ENCODE data around the gene PTPN12. TPM values are rescaled to one million over a fixed set of nuclear protein-coding genes. Genes with fewer than 3 reads are reported as not detected.

Gene PTPN12
- total and polyA plus RNA-seq, 12 donors = 29.5 to 72.0 (median 54.1) TPM

DNA sequence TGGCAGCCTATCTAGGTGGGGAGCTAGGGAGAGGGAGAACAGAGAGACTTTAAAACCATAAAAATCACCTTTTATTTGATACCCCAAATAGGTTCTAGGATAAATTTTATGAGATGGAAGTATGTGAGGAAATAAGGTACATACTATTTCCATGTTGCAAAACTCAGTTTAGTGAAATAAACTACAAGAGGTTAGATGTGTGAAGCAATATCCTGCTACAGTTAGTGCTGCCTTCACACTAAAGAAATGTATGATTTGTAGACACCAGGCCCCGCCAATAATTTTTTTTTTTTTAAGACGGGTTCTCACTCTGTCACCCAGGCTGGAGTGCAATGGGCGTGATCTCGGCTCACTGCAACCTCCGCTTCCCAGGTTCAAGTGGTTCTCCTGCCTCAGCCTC is 124.7 kb downstream of the PTPN12 start:
- Histone ChIP-seq H3K27ac (no peak overlapping the region), H3K36me3 (replicated peaks in 1 of 2) (peaks cover 0 to 14% of the 10 kb centered on the region in 2 donors), H3K4me1 (replicated peaks in 1 of 2) (peaks cover 0 to 2% of the 10 kb centered on the region in 2 donors), H3K9me3 (replicated peaks in 1 of 3) (no peaks in the 10 kb centered on the region), H3K4me3 (no peak overlapping the region), H3K27me3 (no peaks in the 10 kb centered on the region)
- 84 to 93% (median 91%) methylated on average over 5 of the region's 5 CpGs for WGBS, 4 donors
- DNase-seq = no peak
- intact Hi-C loops (cut with DNase I) = no loop called here
- no peak for TF ChIP-seq POLR2A (IDR thresholded peaks at IDR 0.05)
- TF ChIP-seq CTCF (IDR thresholded peaks at IDR 0.05) = no peak

GRCh38 chr7:77662869-77663268 is 125.8 kb downstream of the PTPN12 start:
- WGBS, 4 donors = 86 to 98% (median 94%) methylated on average over 2 of the region's 2 CpGs
- no peak overlapping the region for H3K27ac ChIP-seq
- H3K4me1 ChIP-seq (replicated peaks in 1 of 2) = no peaks in the 10 kb centered on the region
- intact Hi-C loops (cut with DNase I) = no loop called here
- peaks cover 0 to 7% of the 10 kb centered on the region in 2 donors for H3K36me3 ChIP-seq (replicated peaks in 1 of 2)
- no peak overlapping the region for H3K4me3 ChIP-seq
- no peaks in the 10 kb centered on the region for H3K9me3 ChIP-seq (replicated peaks in 1 of 3)
- DNase-seq = no peak
- TF ChIP-seq CTCF (IDR thresholded peaks at IDR 0.05) (no peak), POLR2A (IDR thresholded peaks at IDR 0.05) (no peak)
- no peaks in the 10 kb centered on the region for H3K27me3 ChIP-seq

GRCh38 chr7:77664715-77665114 is 127.6 kb downstream of the PTPN12 start:
- H3K4me1 ChIP-seq (replicated peaks in 1 of 2) = no peaks in the 10 kb centered on the region
- no peak for DNase-seq
- intact Hi-C loops (cut with DNase I) = no loop called here
- H3K27ac ChIP-seq = no peak overlapping the region
- no peaks in the 10 kb centered on the region for H3K27me3 ChIP-seq
- peaks cover 0 to 6% of the 10 kb centered on the region in 2 donors for H3K36me3 ChIP-seq (replicated peaks in 1 of 2)
- TF ChIP-seq CTCF (IDR thresholded peaks at IDR 0.05) = no peak
- no peak for TF ChIP-seq POLR2A (IDR thresholded peaks at IDR 0.05)
- H3K9me3 ChIP-seq (replicated peaks in 1 of 3) = no peaks in the 10 kb centered on the region
- H3K4me3 ChIP-seq = no peak overlapping the region

GRCh38 chr7:77665161-77665560 is 128.1 kb downstream of the PTPN12 start:
- no peak for TF ChIP-seq POLR2A (IDR thresholded peaks at IDR 0.05)
- H3K36me3 ChIP-seq (replicated peaks in 1 of 2) = peaks cover 0 to 6% of the 10 kb centered on the region in 2 donors
- no peaks in the 10 kb centered on the region for H3K27me3 ChIP-seq
- H3K27ac ChIP-seq = no peak overlapping the region
- H3K4me3 ChIP-seq = no peak overlapping the region
- H3K9me3 ChIP-seq (replicated peaks in 1 of 3) = no peaks in the 10 kb centered on the region
- intact Hi-C loops (cut with DNase I) = no loop called here
- H3K4me1 ChIP-seq (replicated peaks in 1 of 2) = no peaks in the 10 kb centered on the region
- no peak for DNase-seq

- no peak overlapping the region for H3K4me3 ChIP-seq
- TF ChIP-seq POLR2A (IDR thresholded peaks at IDR 0.05) (no peak), CTCF (IDR thresholded peaks at IDR 0.05) (no peak)
- WGBS, 4 donors = 87 to 93% (median 91%) methylated on average over 6 of the region's 6 CpGs
- no peak for DNase-seq
- H3K4me1 ChIP-seq (replicated peaks in 1 of 2) = no peaks in the 10 kb centered on the region
- intact Hi-C loops (cut with DNase I) = no loop called here
- H3K27me3 ChIP-seq = no peaks in the 10 kb centered on the region
- H3K27ac ChIP-seq = no peak overlapping the region
- peaks cover 0 to 6% of the 10 kb centered on the region in 2 donors for H3K36me3 ChIP-seq (replicated peaks in 1 of 2)
- H3K9me3 ChIP-seq (replicated peaks in 1 of 3) = no peaks in the 10 kb centered on the region
Measured at GRCh38 chr7:77667459-77668086, 130.5 kb downstream of the PTPN12 start.
